ENCODE results near the gene KIAA1614.

- TF ChIP-seq CTCF (IDR thresholded peaks at IDR 0.05) (no peak), POLR2A (IDR thresholded peaks at IDR 0.05) (no peak)
Observed at GRCh38 chr1:180945151-180945550, 32.5 kb downstream of the KIAA1614 start.
